Tibial nerve (tissue), 4 donors: ENCODE data around the gene CAPG.

Experiments
- EP300 ChIP-seq, 2 donors: sonication (generic); formaldehyde crosslinking; IDR thresholded peaks; one replicate each; pipeline ENCODE4 v1.6.1; 2017; ENCODE audit warnings: antibody characterized with exemption in 2 of 2, mild to moderate bottlenecking in 1 of 2
- POLR2A ChIP-seq, 2 donors: fragments of 450-650 bp; IDR thresholded peaks; one replicate each; pipeline ENCODE4 v1.6.1; 2017; ENCODE audit warnings: antibody characterized with exemption in 2 of 2, mild to moderate bottlenecking in 2 of 2, moderate library complexity in 2 of 2
- TF ChIP-seq, protein P1 (sequence below), 5 experiments: fragments of 200-600 bp in 3 of 5; fragments of 450-650 bp in 2 of 5; sonication (generic) in 3 of 5; IDR thresholded peaks; one replicate each; pipeline ENCODE4 v1.5.1; 2016 to 2019; ENCODE audit warnings: antibody characterized with exemption in 5 of 5, mild to moderate bottlenecking in 3 of 5, moderate library complexity in 2 of 5

DNA sequence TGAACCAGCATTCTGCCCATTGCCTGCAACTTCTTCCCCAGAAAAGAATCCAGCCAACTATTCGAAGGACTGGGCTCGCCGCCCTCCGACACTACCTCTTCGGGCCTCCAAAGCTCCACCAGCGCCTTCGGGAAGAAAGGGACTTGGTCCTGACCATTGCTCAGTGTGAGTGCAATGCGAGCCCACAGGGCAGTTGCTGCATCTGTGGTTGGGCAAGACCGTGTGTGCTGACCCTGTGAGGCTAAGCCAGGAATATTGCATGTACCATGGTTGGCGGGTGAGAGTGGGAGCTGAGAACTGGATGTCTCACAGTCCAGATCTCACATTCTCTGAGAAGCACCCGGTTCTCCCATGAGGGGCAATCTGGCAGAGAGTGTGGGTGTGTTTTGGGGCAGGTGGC is 39.1 kb downstream of the CAPG start:
- TF ChIP-seq POLR2A (IDR thresholded peaks at IDR 0.05) = no peak
- TF ChIP-seq, protein P1, sequence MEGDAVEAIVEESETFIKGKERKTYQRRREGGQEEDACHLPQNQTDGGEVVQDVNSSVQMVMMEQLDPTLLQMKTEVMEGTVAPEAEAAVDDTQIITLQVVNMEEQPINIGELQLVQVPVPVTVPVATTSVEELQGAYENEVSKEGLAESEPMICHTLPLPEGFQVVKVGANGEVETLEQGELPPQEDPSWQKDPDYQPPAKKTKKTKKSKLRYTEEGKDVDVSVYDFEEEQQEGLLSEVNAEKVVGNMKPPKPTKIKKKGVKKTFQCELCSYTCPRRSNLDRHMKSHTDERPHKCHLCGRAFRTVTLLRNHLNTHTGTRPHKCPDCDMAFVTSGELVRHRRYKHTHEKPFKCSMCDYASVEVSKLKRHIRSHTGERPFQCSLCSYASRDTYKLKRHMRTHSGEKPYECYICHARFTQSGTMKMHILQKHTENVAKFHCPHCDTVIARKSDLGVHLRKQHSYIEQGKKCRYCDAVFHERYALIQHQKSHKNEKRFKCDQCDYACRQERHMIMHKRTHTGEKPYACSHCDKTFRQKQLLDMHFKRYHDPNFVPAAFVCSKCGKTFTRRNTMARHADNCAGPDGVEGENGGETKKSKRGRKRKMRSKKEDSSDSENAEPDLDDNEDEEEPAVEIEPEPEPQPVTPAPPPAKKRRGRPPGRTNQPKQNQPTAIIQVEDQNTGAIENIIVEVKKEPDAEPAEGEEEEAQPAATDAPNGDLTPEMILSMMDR (IDR thresholded peaks at IDR 0.05) = no peak
- peak in 1 of 2 donors; percentile 17 for TF ChIP-seq EP300 (IDR thresholded peaks at IDR 0.05)
